HFFc6 (cell line): Measurements from ENCODE around the gene CELF5. TPM values are rescaled to one million over a fixed set of nuclear protein-coding genes. Genes with fewer than 3 reads are reported as not detected.
A peak's percentile ranks its signal among the peaks of the same experiment; 100 is the strongest.

Experiments
- DNase-seq: peaks from one replicate; pipeline ENCODE4 v3.0.0-alpha.2; 2018
- H3K27ac Mint-ChIP-seq: 2 replicates; pipeline ENCODE4 v1.8.0; 2020; ENCODE audit warnings: mild to moderate bottlenecking, mixed read lengths
- H3K27me3 Mint-ChIP-seq: 2 replicates; pipeline ENCODE4 v1.8.0; 2021; ENCODE audit warnings: mild to moderate bottlenecking, moderate library complexity, mixed read lengths; ENCODE audit not compliant: insufficient read depth
- H3K36me3 Mint-ChIP-seq: 2 replicates; pipeline ENCODE4 v1.8.0; 2021; ENCODE audit warnings: low read depth, mixed read lengths
- H3K4me1 Mint-ChIP-seq: 2 replicates; pipeline ENCODE4 v1.8.0; 2020; ENCODE audit warnings: low read depth, mixed read lengths
- H3K4me3 Mint-ChIP-seq: 2 replicates; pipeline ENCODE4 v1.8.0; 2020; ENCODE audit warnings: mild to moderate bottlenecking, moderate library complexity, mixed read lengths
- H3K9me3 Mint-ChIP-seq: 2 replicates; pipeline ENCODE4 v1.8.0; 2020; ENCODE audit warnings: mild to moderate bottlenecking, mixed read lengths
- total RNA-seq, 6 experiments: library from RNA; stranded (reverse); fragmentation: NEBNext Ultra II Directional; extraction: Animal tissue kit (Norgen Biotek cat#: 25700); gene quantifications; 2 replicates in 1 of 6; 3 replicates in 5 of 6; pipeline ENCODE4 v1.2.3, GENCODE V29; 2021
- TF ChIP-seq, protein P1 (sequence below): fragments of 200-600 bp; sonication (generic); IDR thresholded peaks from 2 replicates; pipeline ENCODE4 v1.5.0; 2021; ENCODE audit warnings: antibody characterized with exemption, mild to moderate bottlenecking

The CELF5 gene
- total RNA-seq, 6 experiments from 2014 or later: 0.20 to 0.46 (median 0.30) TPM; not detected in 3

DNA sequence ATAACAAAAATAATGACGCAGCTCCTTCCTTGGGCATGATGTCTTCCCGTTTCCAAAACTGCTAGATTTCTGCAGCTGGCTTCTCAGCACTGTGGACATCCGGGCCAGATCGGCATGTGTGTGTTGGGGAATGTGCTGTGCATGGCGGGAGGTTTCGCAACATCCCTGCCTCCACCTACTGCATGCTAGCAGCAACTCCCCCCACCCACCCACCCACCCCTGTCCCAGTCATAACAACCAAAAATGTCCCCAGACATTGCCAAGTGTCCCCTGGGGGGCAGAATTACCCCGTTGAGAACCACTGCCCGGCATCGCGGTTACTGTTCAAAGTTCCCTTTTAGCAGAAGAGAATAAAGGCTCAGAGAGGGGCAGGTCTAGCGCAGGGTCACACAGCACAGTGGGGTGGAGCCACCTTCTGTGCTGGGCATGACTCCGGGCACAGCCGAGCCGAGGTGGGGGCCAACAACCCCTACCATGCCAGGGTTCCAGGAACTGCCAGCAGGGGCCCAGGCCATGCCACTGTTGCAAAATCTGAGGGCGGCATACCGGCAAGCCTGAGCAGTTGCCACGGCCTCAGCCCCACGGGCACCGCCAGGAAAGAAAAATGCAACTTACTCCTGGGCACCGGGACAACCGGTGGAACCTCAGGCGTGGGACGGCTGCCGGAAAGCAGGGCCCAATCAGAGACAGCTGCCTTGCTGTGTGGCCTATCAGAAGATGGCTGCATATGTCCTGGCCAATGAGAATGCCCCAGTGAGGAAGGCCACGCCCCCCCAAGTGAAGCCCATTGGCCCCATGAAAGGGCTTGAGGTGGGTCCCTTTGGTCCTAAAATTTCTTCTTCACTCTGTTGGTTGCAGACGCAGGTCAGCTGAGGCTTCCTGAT, 119.4 kb downstream of the CELF5 start:
- Mint-ChIP-seq H3K27ac (no peak overlapping the region), H3K4me3 (no peak overlapping the region), H3K4me1 (peaks cover 20% of the 10 kb centered on the region), H3K27me3 (no peaks in the 10 kb centered on the region; the same call in none of the 2 replicates), H3K36me3 (no peaks in the 10 kb centered on the region), H3K9me3 (no peaks in the 10 kb centered on the region)
- peak; percentile 64 for DNase-seq
- TF ChIP-seq, protein P1, sequence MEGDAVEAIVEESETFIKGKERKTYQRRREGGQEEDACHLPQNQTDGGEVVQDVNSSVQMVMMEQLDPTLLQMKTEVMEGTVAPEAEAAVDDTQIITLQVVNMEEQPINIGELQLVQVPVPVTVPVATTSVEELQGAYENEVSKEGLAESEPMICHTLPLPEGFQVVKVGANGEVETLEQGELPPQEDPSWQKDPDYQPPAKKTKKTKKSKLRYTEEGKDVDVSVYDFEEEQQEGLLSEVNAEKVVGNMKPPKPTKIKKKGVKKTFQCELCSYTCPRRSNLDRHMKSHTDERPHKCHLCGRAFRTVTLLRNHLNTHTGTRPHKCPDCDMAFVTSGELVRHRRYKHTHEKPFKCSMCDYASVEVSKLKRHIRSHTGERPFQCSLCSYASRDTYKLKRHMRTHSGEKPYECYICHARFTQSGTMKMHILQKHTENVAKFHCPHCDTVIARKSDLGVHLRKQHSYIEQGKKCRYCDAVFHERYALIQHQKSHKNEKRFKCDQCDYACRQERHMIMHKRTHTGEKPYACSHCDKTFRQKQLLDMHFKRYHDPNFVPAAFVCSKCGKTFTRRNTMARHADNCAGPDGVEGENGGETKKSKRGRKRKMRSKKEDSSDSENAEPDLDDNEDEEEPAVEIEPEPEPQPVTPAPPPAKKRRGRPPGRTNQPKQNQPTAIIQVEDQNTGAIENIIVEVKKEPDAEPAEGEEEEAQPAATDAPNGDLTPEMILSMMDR: peak; percentile 56

GRCh38 chr19:3344608-3345598, 120.4 kb downstream of the CELF5 start:
- TF ChIP-seq, protein P1: peak; percentile 12; the same call in 1 of the 2 replicates
- no peaks in the 10 kb centered on the region; the same call in none of the 2 replicates for H3K27me3 Mint-ChIP-seq
- no peaks in the 10 kb centered on the region for H3K36me3 Mint-ChIP-seq
- no peak overlapping the region; the same call in 1 of the 2 replicates for H3K27ac Mint-ChIP-seq
- no peak for DNase-seq
- no peaks in the 10 kb centered on the region for H3K9me3 Mint-ChIP-seq
- H3K4me1 Mint-ChIP-seq: peaks cover 20% of the 10 kb centered on the region
- H3K4me3 Mint-ChIP-seq: no peak overlapping the region

- TF ChIP-seq, protein P1: no peak
- peaks cover 20% of the 10 kb centered on the region for H3K4me1 Mint-ChIP-seq
- DNase-seq: no peak
- no peaks in the 10 kb centered on the region for H3K36me3 Mint-ChIP-seq
- peak overlapping the region; percentile 67; the same call in 1 of the 2 replicates for H3K27ac Mint-ChIP-seq
- H3K27me3 Mint-ChIP-seq: no peaks in the 10 kb centered on the region; the same call in none of the 2 replicates
- H3K9me3 Mint-ChIP-seq: no peaks in the 10 kb centered on the region
- no peak overlapping the region for H3K4me3 Mint-ChIP-seq
These were observed 121.5 kb downstream of the CELF5 start for GRCh38 chr19:3345850-3346460.

Other genes starting within 250 kb of the CELF5 start
- gene TLE6, start 247.1 kb upstream of the CELF5 start, total RNA-seq: 1 to 10 TPM in 5 of 6 experiments, under 1 TPM in 1; 0.82 to 3.0 (median 1.2) TPM
- under 1 TPM in 4 of 6 experiments, not detected in 2; 0.15 to 0.67 (median 0.46) TPM for gene TLE2, start 195.4 kb upstream of the CELF5 start, total RNA-seq
- gene TLE5, start 162.2 kb upstream of the CELF5 start, total RNA-seq: 100 to 1,000 TPM; 332 to 383 (median 356) TPM
- gene GNA11, start 130.3 kb upstream of the CELF5 start, total RNA-seq: 10 to 100 TPM; 72.0 to 86.0 (median 77.6) TPM
- gene GNA15, start 88.6 kb upstream of the CELF5 start, total RNA-seq: not detected
- not detected for gene S1PR4, start 45.9 kb upstream of the CELF5 start, total RNA-seq
- 100 to 1,000 TPM in 4 of 6 experiments, 10 to 100 TPM in 2; 98.1 to 130 (median 106) TPM for gene NCLN, start 38.7 kb upstream of the CELF5 start, total RNA-seq
- gene NFIC, start 141.9 kb downstream of the CELF5 start, total RNA-seq: 100 to 1,000 TPM; 186 to 219 (median 211) TPM